Ishikawa (cell line): ENCODE data around the gene SLC27A1.

Source experiments
- CEBPB ChIP-seq: IDR thresholded peaks from 2 replicates; pipeline ENCODE4 v1.6.1; 2012
- CREB1 ChIP-seq: IDR thresholded peaks from 2 replicates; pipeline ENCODE4 v1.6.1; 2012; ENCODE audit warnings: low read depth
- EGR1 ChIP-seq: IDR thresholded peaks from 2 replicates; pipeline ENCODE4 v1.6.1; 2012
- EP300 ChIP-seq: IDR thresholded peaks from 2 replicates; pipeline ENCODE4 v1.6.1; 2012; ENCODE audit warnings: borderline replicate concordance
- FOXM1 ChIP-seq: IDR thresholded peaks from 2 replicates; pipeline ENCODE4 v1.6.1; 2012; ENCODE audit warnings: low read depth, borderline replicate concordance
- NFIC ChIP-seq: IDR thresholded peaks from 2 replicates; pipeline ENCODE4 v1.6.1; 2012
- RAD21 ChIP-seq: IDR thresholded peaks from 2 replicates; pipeline ENCODE4 v1.6.1; 2012; ENCODE audit warnings: low read depth
- TAF1 ChIP-seq: IDR thresholded peaks from 2 replicates; pipeline ENCODE4 v1.6.1; 2012; ENCODE audit warnings: low read depth, mild to moderate bottlenecking
- TCF12 ChIP-seq: IDR thresholded peaks from 2 replicates; pipeline ENCODE4 v1.6.1; 2012; ENCODE audit warnings: low read depth
- TEAD4 ChIP-seq: IDR thresholded peaks from 2 replicates; pipeline ENCODE4 v1.6.1; 2012
- USF1 ChIP-seq: IDR thresholded peaks from 2 replicates; pipeline ENCODE4 v1.6.1; 2012
- YY1 ChIP-seq: IDR thresholded peaks from 2 replicates; pipeline ENCODE4 v1.6.1; 2012; ENCODE audit warnings: low read depth
- ZBTB7A ChIP-seq: IDR thresholded peaks from 2 replicates; pipeline ENCODE4 v1.6.1; 2012; ENCODE audit warnings: low read depth
- TF ChIP-seq, protein P1 (sequence below): IDR thresholded peaks from 2 replicates; pipeline ENCODE4 v1.6.1; 2012
- TF ChIP-seq, protein P2 (sequence below): IDR thresholded peaks from 2 replicates; pipeline ENCODE4 v1.6.1; 2012; ENCODE audit warnings: low read depth, mild to moderate bottlenecking

Gene SLC27A1

GRCh38 chr19:17525141-17525540, 54.8 kb downstream of the SLC27A1 start:
- TF ChIP-seq RAD21 (no peak), EP300 (no peak), FOXM1 (no peak), USF1 (no peak), TEAD4 (no peak), TAF1 (no peak), TCF12 (no peak), NFIC (no peak)
- TF ChIP-seq, protein P1, sequence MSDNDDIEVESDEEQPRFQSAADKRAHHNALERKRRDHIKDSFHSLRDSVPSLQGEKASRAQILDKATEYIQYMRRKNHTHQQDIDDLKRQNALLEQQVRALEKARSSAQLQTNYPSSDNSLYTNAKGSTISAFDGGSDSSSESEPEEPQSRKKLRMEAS: no peak

DNA sequence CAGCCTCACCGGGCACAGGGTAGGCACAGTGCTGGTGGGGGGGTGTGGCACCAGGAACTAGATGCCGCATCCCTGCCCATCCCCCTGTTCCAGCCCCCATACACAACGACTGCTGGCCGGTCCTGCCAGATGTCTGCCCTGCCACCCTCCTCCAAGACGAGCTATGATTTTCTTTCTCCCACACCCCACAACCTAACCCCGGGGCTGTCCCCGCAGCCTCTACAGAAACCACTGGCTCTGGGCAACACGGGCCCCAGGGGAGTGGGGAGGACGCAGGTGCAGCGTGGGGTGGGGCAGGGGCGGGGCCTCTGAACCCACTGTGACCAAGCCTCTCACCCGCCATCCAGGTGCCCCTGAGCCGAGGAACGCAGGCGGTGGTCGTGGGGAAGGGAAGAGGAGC, 56.6 kb downstream of the SLC27A1 start:
- no peak for TF ChIP-seq USF1
- no peak for TF ChIP-seq TEAD4
- no peak for TF ChIP-seq TCF12
- TF ChIP-seq EP300: no peak
- no peak for TF ChIP-seq NFIC
- TF ChIP-seq RAD21: no peak
- TF ChIP-seq EGR1: no peak
- TF ChIP-seq TAF1: no peak
- TF ChIP-seq, protein P2, sequence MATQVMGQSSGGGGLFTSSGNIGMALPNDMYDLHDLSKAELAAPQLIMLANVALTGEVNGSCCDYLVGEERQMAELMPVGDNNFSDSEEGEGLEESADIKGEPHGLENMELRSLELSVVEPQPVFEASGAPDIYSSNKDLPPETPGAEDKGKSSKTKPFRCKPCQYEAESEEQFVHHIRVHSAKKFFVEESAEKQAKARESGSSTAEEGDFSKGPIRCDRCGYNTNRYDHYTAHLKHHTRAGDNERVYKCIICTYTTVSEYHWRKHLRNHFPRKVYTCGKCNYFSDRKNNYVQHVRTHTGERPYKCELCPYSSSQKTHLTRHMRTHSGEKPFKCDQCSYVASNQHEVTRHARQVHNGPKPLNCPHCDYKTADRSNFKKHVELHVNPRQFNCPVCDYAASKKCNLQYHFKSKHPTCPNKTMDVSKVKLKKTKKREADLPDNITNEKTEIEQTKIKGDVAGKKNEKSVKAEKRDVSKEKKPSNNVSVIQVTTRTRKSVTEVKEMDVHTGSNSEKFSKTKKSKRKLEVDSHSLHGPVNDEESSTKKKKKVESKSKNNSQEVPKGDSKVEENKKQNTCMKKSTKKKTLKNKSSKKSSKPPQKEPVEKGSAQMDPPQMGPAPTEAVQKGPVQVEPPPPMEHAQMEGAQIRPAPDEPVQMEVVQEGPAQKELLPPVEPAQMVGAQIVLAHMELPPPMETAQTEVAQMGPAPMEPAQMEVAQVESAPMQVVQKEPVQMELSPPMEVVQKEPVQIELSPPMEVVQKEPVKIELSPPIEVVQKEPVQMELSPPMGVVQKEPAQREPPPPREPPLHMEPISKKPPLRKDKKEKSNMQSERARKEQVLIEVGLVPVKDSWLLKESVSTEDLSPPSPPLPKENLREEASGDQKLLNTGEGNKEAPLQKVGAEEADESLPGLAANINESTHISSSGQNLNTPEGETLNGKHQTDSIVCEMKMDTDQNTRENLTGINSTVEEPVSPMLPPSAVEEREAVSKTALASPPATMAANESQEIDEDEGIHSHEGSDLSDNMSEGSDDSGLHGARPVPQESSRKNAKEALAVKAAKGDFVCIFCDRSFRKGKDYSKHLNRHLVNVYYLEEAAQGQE: no peak

GRCh38 chr19:17527326-17527725, 57.0 kb downstream of the SLC27A1 start:
- TF ChIP-seq YY1 (no peak), USF1 (no peak), ZBTB7A (no peak), EP300 (no peak), TEAD4 (no peak), EGR1 (no peak), RAD21 (no peak), CREB1 (no peak), TCF12 (no peak), TAF1 (no peak), FOXM1 (no peak), NFIC (no peak)
- TF ChIP-seq, protein P2: no peak
- TF ChIP-seq, protein P1: no peak

DNA sequence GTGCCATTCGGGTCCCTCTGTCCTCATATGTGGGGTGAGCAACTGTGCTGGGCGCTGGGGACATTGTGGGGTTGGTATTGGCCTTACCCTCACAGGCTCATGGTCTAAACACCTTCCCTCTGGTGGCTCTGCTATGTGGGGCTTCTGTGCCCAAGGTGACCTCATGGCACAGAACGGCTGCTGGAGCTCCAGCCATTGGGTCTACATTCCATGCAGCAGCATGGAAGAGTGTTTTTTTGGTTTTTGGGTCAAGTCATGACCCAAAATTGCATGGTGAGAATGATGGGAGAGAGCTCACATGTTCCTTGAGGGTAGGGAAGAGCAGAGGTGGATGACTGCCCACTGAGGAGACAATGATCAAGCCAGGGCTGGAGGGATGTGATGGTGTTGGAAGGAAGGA, 58.3 kb downstream of the SLC27A1 start:
- no peak for TF ChIP-seq TEAD4
- no peak for TF ChIP-seq NFIC
- TF ChIP-seq EGR1: no peak
- TF ChIP-seq CREB1: no peak
- no peak for TF ChIP-seq RAD21
- TF ChIP-seq TAF1: no peak
- TF ChIP-seq USF1: no peak
- no peak for TF ChIP-seq YY1
- TF ChIP-seq, protein P1: no peak
- no peak for TF ChIP-seq TCF12
- TF ChIP-seq, protein P2: no peak
- no peak for TF ChIP-seq EP300
- no peak for TF ChIP-seq ZBTB7A
- TF ChIP-seq FOXM1: no peak
- no peak for TF ChIP-seq CEBPB
